ENCODE data around the gene SEMA4C.

The SEMA4C gene, protein sequence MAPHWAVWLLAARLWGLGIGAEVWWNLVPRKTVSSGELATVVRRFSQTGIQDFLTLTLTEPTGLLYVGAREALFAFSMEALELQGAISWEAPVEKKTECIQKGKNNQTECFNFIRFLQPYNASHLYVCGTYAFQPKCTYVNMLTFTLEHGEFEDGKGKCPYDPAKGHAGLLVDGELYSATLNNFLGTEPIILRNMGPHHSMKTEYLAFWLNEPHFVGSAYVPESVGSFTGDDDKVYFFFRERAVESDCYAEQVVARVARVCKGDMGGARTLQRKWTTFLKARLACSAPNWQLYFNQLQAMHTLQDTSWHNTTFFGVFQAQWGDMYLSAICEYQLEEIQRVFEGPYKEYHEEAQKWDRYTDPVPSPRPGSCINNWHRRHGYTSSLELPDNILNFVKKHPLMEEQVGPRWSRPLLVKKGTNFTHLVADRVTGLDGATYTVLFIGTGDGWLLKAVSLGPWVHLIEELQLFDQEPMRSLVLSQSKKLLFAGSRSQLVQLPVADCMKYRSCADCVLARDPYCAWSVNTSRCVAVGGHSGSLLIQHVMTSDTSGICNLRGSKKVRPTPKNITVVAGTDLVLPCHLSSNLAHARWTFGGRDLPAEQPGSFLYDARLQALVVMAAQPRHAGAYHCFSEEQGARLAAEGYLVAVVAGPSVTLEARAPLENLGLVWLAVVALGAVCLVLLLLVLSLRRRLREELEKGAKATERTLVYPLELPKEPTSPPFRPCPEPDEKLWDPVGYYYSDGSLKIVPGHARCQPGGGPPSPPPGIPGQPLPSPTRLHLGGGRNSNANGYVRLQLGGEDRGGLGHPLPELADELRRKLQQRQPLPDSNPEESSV

DNA sequence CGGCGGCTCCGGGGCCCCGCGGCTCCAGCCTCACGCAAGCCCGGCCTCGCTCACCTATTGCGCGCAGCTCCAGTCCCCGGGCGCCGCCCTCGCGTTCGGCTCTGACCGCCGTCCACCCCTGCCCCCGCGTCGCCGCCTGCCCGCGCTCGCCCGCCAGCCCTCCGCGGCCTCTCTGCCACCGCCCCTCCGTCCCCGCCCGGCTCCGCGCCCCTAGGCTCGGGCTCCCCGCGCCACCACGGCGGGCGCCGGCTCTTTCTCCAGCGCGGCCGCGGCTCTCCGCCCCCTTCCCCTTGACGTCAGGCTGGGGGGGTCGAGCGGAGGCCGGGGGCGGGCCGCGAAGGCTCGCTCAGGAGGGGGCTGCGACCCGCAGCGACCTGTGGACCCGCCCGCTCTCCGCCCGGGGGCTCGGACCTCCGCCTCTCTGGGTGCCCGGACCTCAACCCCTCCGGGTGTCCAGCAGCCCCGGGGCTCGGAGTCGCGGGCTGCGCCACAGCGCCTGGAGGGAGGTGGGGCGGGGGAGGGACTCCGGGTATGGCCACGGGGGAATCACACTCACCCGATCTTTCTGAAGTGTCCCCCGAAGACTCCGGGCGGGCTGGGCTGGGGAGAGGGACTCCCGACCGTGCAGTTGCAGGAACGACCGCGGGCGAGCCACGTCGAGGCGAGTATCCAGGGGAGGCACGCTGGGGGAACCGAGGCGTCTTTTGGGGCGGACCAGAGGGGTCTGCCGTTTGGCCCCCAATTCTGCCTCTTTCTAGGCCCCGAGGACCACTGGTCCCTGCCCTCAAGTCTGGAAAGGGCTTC lies at the start of gene SEMA4C:
SEMA4C (minus strand) TSS at position 259 of the 804 bp plus-strand sequence. CDS start 2,194 bp downstream, outside the sequence.
- DNase-seq = no peak

DNA sequence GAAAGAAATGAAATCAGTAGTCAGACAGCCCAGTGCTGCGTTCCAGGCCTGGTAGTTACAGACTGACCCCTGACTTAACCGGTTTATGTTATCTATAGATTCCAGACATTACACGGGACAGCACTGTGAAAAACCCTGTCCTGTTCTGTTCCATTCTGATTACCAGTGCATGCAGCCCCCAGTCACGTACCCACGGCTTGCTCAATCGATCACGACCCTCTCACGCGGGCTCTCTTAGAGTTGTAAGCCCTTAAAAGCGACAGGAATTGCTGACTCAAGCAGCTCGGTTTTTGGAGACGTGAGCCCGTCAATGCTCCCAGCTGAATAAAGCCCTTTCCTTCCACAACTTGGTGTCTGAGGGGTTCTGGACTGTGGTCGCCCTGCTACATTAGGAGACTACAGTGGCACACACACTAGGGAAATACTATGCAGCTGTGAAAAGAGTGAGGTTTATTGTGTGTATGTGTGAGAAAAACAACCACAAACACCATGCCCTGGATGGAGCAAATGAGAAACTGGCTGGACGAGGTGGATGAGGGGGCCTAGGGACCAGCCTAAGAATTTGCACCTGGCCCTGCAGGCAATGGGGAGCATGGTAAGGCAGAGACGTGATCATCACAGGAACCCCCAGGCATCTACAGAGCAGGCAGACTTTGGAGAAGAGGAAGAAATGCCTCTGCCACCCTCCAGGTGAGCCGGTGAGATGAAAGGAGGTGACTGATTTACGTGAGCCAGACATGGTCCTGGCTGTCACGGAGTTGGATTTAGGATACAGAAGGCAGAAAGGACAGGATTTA lies 49.1 kb upstream of the SEMA4C start:
- DNase-seq = no peak

DNA sequence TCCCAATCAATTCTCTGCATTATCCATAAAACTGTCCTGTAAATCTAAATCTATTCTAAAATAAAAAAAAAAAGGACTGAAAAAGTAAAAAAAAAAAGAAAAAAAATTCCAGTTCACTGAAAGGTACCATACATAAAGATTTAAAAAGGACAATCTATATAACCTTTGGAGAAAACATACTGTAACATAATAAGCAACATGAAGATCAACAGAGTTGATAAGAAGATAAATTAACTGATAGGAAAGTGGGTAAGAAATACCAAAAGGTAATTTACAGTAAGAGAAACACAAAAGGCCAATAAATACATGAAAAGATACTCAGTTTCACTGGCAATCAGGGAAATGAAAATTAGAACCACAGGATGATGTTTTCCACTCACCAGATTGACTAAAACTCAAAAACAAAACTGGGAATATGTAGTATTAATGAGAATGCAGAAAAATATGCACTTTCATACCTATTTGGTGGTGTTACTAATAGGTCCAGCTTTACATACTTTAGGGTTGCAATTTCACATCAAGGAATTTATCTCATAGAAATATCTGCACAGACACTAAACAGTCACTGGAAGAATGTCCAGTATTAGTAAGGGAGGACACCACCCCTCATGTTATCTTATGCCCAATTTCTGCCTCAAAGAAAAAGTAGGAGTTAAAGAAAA lies 48.3 kb upstream of the SEMA4C start:
- no peak for DNase-seq

DNA sequence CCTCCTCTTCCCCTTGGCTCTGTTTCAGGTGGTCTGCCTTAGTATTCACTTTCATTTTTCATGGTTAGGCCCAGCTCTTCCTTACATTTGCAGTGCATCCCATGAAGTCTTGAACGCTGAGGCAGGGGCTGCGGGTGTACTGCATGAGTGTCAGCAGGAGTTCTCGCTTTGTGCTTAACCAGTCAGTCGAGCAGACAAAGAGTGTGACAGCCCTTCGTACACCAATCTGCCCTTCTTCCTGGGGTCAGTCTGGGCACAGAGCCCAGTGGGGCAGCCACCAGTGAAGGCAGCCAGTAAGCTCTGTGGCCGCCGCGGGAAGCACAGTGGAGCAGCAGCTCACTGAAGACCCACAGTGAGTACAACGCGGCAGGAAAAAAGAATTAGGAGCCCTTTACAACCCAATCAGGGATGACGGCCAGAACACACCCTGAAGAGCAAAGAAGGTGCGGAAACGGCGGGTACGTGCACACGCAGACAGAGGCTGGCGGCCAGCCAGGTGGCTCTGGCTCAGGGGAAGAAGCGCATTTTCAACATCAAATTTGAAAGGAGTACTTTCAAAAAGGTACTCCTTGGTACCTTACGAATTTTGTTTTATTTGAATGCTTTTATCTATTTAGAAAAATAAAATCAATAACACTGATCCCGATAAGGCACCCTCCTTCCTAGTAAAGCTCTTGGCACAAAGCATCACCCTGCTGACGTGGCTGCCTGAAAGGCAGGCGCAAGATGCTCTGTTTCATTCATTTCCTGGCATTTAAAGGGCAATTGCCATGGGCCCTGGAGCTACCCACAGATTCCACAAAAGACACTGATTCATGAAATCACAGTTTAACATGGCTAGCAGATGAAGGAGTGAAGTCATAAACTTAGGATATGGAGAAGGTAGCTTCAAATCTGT lies 47.0 kb upstream of the SEMA4C start:
- no peak for DNase-seq

DNA sequence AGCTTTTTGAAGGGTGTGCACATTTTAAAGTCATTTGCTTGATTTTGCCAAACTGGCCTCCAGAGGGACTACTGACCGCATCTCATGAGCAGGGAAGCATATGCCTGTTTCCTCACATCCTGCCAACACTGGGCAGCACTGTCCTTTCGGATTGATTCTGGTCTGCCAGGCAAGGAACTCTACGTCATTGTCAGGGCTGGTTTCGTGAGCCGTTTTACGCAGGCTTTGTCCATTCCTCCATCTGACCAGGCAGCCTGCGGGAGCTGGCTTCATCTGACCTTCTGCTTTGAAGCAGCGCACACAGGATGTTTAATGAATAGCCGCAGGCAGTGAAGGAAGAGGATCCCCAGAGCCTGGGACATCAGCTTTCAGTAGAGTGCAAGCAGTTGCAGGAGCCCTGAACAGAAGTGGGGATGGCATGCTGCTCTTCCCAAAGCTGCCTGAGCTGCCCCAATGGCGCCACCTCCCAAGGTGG lies 46.3 kb upstream of the SEMA4C start:
- DNase-seq = no peak

DNA sequence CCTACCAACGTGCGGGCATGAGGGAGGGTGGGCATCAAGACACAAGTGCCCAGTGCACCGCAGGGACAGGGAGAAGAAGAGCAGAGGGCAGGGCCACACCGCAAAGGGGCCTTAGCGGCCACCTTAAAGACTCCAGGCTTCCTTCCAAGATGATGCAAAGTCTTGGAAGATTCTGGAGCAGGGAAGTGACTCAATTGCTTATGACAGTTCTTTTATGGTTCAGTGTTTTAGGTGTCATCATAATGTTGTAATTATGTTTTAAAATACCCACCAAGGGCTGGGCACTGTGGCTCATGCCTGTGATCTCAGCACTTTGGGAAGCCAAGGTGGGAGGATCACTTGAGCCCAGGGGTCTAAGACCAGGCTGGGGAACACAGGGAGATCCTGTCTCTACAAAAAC lies 44.5 kb upstream of the SEMA4C start:
- no peak for DNase-seq

DNA sequence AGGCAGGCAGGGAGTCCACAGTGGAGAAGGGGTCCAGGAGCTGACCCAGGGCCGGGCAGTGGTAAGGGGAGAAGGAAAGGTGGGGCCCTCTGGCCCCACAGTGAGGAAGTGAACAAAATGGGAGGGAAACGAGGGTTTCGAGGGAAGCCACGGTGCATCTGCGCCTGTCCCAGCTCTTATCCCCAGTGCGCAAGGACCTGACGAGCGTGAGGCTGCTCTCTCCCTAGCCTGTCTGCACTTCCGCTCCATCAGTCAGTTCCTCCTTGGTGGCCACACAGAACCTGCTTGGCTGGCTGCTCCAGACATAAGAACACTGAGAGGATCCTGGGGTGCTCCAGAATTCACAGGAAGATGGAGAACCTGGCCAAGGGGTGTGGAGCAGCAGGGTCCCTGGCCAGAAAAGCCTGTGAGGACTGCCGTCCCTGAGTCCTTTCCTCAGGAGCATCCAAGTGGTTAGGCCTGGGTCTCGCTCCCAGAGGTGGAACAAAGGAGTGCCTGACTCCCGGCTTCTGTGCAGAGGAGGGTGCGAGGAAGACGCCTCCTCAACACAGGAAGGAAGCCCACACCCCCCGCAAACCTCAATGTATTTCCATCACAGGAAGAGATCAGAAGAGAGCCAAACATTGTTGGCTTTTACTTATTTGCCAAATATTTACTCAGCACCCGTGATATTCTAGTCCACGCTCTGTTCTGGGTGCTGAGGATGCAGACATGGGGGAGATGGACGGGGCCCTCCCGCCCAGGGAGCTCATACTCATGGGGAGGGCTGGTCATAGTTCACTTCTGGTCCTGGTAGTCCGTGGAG lies 43.7 kb upstream of the SEMA4C start:
- DNase-seq = no peak

DNA sequence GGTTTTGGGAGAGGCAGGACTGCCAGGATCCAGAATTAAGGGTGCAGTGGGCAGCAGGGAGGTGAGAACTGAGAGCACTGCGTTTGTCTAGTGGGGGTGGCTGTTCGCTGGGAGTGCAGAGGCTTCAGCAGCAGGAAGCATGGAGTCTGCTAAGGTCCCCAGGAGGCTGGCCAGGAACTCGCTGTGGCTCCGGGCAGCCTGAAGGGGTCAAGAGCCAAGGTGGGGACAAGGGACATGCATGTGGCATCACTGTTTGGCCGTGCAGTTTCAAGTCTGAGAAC lies 43.2 kb upstream of the SEMA4C start:
- no peak for DNase-seq

DNA sequence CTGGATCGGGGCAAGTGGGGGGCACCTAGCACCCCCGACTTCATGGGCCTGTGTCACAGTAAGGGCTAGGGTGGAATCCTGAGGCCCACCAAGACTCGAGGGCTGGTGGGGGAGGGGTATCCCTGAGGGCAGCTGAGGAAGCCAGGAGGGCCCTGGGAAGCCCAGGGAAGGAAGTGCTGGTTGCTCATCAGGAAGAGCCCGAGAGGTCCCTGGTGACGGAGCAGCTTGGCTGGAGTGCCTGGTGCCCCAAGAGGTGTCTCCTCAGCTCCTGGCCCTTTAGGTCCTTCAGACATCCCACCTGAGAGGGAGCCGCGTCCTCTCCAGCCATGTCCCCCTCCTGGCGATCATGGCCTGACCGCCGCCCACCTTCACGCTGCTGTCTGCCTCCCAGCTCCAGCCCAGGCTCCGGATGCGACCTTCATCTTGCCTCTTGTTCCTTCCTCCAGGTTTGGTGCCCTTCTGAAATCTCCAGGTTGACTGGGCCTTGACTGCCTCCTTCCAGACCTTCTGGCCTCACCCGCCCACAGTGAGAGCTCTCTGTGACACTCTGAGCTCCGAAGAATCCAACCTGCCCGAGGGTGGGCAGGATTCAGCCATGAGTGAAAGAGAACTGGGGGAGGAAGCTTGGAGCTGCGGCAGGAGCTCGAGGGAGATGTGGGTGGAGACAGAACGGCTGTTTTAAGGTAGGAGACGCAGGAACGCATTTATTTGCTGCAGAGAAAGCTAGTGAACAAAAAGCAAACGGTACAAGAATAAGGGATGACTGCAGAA lies 42.7 kb upstream of the SEMA4C start:
- DNase-seq = no peak

DNA sequence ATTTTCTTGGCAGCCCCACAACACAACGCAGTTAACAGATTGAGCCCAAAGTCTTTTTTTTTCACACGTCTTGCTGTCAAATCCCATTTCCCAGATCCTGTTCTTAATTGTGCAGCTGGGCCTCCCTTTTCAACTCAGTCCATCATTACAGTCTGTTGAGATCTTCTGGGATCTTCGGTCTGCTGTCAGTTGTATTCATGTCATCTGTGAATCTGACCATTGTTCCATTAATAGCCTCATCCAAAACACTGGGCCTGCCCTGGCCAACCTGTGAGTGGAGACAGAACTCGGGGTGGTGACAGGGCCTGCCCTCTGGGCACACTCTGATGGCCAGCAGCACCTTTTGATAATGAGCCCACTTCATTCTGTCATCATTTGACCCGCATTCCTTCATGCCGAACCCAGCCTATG lies 39.7 kb upstream of the SEMA4C start:
- no peak for DNase-seq

DNA sequence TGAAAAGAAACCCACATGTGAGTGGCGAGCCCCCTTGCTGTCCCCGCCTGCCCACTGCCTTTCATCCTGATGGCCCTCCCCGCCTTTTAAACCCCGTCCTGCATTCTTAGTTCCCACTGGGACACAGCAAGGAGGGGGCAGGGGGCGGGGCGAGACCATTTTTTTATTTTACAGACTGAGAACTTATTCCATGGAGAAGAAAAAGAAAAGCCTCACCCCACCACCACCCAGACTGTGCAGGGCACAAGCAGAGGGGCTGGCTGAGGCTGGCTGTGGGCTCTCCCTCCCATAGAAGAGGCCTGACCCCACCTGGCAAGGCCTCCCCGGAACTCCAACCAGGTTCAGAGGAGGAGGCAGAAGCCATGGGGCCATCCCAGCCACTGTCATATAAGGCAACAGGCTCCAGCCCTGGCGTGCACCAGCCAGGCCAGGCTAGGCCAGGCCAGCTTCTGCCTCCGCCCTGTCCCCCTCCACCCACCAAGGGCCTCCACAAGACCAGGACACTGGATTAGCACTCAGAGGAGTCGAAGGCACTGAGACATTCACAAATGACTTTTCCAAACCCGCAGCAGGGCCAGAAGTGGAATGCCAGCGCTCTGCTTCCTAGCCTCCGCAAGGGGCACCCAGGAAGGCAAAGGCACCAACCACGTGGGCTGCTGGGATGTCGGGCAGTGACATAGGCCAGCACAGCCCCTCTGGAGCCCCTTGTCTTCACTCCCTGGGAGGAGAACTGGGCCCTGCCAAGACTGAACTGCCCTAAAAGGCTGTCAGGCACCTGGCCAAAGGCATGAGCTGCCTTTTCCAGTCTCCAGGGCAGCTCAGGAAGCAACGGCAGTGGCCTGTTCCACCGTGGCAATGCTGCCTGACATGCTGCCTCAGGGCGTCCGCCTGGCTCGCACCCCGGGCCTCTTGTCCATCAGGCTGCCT lies 37.5 kb upstream of the SEMA4C start:
- DNase-seq = no peak

DNA sequence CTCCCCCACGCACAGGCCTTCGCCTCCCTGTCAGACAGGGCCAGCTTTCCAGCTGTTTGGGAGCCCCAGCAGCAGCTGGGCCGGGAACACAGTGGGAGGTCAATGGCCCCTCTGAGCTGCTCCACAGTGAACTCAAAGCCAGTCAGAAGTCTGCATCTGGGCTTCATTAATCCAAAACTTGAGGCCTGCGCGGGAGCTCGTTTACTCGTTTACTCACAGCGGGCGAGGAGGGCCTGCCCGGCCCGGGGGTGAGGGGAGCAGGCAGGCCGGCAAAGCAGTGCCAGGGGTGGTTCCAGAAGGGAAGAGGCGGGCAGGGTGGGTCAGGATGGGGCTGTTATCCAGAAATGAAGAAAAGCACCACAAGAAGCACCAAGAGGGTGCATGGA lies 36.8 kb upstream of the SEMA4C start:
- DNase-seq = no peak

DNA sequence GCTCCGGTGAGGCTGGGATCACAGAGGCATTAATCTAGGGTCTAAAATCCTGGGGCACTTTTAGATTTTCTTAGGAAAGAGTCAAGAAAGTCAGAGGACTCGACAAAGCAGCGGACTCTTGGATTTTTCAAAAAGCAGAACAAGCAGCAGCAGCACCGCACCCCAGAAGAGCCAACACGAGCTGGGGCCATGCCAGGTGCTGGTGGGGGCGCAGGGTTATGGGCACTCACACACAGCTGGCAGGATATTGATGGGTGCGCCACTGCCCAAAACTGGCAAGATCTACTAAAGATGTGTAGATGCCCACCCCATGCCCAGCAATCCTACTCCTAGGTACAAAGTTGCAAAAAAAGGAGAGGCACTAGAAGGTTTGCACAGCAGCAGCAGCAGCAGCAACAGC lies 33.9 kb upstream of the SEMA4C start:
- DNase-seq = no peak

DNA sequence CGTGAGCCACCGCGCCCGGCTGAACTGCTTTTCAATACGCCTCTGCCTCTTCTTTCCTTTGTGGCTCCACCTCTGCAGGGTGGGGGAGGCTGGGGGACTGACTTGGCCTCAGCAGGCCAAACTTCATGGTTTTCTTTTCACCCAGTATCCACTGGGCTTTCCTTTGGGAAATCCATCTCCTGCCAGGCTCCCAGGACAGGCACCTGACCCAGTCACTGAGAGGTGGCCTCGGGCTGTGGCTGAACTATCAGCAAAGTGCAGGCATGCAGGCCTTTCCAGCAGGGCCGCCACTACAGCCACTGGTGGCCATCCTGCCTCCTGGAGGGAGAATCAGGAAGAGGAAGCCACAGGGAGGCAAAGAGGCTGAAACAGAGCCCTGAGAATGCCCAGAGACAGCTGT lies 33.4 kb upstream of the SEMA4C start:
- DNase-seq = no peak

DNA sequence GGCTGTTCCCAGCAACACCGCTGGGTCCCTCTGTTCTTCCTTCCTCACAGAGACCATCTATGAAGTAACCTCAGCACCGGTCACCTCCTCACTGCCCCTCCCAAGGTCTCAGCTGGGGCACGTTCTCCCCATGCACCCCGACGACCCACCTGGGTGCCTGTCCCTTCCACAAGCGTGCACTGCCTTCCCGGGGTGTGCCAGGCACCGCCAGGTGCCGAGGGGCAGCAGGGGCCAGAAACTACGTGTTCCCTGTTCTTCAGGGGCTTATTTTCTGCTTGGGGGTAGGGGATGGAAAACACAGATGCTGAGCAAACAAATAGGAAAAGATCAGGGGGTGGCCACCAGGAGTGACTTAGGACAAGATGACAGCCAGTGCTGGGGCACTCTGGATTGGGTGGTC lies 30.4 kb upstream of the SEMA4C start:
- no peak for DNase-seq

DNA sequence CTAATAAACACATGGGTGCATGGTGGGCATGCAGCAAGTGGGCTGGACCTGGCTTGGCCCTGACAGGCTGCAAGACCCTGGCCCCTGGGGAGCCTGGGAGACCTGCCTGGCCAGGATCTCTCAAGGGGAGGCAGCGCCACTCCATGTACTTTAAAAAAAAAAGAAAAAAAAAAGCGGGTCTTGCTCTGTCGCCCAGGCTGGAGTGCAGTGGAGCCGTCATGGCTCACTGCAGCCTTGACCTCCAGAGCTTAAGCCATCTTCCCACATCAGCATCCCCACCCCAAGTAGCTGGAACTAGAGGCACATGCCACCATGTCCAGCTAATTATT lies 29.5 kb upstream of the SEMA4C start:
- no peak for DNase-seq

DNA sequence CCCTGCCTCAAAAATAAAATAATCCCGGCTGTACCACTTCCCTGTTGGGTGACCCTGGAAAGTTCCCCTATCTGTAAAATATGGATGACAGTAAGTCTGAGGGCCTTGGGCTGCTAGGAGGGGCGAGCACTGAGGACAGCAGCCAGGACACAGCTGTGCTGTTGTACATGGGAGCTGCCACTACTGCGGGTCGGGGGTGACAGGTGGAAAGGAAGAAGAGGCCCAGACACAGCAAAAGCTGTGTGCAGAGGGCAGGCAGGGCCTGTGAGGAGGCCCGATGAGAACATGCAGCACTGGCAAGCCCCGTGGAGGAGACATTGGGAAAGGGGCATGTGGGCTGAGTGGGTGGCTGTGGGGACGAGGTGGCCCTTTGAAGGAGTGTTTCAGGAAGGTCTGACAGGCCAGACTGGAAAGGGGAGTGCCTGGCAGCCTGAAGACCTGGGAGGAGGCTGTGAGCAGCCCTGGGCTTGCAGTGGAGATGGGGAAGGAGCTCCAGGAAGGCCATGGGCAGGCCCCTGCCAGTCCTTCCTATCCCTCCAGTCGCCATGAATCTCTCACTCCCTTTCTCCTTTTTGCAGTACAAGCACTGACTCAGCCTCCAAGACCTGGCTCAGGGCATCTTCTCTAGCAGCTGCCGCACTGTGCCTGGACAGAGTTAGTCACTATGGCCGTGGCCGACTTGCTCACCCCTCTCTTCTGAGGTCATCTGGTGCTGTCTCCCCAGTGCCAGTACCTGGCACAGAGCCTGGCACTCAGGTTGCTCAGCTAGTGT lies 28.9 kb upstream of the SEMA4C start:
- DNase-seq = no peak

DNA sequence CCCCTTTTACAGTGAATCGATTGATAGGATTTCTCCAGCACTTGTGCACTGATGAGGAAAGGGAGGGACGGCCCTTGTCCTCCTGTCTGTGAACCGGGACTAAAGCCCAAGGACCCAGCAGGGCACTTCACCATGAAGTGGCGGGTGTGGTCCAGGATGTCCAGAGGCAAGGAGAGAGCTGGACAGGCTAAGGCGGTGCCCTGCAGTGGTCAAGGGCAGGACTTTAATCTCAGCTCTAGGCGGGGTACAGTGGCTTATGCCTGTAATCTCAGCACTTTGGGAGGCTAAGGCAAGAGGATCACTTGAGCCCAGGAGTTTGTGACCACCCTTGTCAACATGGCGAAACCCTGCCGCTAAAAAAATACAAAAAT lies 28.2 kb upstream of the SEMA4C start:
- DNase-seq = no peak
